Stimulated activated CD8-positive, alpha-beta memory T cell treated with anti-CD3 and anti-CD28 coated beads, Interleukin-4, amount 100 ng/mL, for 24 hours (primary cell): ENCODE results near the gene CCDC120.
A peak's percentile ranks its signal among the peaks of the same experiment; 100 is the strongest.

ENCODE experiments used
- DNase-seq: peaks from one replicate; pipeline ENCODE4 v3.0.0-alpha.2; 2020; ENCODE audit warnings: low read depth

Gene CCDC120, protein sequence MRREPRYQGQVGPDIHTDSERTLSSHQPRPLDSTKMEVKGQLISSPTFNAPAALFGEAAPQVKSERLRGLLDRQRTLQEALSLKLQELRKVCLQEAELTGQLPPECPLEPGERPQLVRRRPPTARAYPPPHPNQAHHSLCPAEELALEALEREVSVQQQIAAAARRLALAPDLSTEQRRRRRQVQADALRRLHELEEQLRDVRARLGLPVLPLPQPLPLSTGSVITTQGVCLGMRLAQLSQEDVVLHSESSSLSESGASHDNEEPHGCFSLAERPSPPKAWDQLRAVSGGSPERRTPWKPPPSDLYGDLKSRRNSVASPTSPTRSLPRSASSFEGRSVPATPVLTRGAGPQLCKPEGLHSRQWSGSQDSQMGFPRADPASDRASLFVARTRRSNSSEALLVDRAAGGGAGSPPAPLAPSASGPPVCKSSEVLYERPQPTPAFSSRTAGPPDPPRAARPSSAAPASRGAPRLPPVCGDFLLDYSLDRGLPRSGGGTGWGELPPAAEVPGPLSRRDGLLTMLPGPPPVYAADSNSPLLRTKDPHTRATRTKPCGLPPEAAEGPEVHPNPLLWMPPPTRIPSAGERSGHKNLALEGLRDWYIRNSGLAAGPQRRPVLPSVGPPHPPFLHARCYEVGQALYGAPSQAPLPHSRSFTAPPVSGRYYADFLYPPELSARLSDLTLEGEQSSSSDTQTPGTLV

DNA sequence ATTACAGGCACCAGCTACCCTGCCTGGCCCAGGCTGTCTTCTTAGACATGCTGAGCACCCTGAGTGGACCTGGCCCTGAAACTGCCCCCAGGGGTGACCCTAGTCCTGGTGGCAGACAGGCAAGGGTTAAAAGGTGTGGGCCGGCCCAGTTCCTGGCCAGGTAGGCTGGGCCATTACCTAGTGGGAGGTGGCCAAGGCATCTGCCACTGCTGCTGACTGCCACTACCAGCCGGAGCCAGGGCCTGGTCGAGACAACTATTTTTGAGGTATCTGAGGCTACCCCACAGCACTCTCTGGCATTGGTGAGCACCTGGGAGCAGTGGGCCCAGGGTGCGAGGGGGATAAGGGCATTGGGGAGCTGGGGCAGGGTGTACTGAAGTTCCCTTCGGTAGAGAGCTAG is at the start of gene CCDC120:
TSS of gene CCDC120 (plus strand) at position 206 of the 400 bp plus-strand sequence. CDS start 3,043 bp downstream, outside the sequence.
- no peak for DNase-seq

DNA sequence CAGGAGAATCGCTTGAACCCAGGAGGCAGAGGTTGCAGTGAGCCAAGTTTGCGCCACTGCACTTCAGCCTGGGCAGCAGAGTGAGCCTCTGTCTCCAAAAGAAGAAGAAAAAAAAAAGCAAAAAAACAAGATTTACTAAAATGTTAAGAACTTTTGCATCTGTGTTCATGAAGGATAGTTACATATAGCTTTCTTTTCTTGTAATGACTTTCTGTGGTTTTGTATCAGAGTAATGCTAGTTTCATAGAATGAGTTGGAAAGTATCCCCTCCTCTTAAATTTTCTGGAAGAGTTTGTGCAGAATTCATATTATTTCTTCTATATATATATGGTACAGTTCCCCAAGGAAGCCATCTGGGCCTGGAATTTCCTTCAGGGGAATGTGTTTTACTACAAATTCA is 39.7 kb upstream of the CCDC120 start:
- DNase-seq, result no peak

DNA sequence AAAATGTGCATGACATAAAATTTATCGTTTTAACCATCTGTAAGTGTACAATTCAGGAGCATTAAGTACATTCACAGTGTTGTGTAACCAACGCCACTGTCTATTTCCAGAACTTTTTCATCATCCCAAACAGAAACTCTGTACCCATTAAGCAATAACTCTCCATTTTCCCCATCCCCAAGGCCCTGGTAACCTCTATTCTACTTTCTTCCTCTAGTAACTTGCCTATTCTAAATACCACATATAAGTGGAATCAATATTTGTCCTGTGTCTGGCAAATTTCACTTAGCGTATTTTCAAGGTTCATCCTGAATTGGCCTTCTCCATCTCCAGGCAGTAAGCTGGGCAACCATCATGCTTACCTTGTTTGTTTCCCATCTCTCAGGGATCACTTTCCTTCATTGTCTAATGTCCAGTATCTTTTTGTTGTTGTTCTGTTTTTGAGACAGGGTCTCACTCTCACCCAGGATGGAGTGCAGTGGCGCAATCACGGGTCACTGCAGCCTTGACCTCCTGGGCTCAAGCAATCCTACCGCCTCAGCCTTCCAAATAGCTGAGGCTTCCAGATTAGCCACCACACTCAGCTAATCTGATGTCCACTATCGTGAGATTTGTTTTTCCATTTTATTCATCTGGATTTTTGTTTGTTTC is 39.1 kb upstream of the CCDC120 start:
- DNase-seq, result no peak

DNA sequence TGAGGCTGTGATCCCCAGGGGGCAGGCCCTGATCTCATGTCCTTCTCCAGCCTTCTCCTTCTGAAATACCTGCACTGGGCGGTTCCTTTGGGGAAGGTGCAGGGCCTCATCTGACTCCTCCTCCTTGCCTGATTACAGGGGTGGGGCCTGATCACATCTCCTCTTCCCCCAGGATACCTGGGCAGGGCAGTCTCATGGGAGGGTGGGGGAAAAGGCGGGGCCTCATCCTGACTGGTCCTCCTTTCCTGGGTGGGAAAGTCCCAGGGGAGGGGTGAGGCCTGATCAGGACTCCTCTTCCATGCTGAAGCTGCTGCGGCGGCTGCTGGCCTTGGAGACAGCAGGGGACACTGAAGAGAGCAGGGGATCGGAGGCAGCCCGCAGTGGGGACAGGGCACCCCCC is 28.9 kb upstream of the CCDC120 start:
- no peak for DNase-seq

DNA sequence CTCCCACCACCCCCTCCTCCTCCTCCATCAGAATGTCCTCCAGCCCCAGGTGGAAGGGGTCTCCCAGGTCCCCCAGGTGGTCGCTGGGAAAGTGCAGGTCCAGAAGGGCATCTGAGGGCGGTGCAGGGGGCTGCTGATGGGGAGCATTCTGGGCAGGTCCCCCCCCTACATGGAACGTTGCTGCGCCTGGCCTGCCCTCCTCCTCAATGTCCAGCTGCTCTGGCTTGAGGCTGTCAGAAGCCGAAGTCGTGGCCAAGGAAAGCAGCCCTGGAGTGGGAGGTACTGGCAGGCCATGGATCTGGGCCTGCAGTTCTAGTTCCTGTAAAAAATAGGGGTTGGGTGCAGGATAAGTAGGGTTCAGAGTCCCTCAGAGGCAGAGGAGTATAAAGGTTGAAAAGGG is 28.5 kb upstream of the CCDC120 start:
- no peak for DNase-seq

DNA sequence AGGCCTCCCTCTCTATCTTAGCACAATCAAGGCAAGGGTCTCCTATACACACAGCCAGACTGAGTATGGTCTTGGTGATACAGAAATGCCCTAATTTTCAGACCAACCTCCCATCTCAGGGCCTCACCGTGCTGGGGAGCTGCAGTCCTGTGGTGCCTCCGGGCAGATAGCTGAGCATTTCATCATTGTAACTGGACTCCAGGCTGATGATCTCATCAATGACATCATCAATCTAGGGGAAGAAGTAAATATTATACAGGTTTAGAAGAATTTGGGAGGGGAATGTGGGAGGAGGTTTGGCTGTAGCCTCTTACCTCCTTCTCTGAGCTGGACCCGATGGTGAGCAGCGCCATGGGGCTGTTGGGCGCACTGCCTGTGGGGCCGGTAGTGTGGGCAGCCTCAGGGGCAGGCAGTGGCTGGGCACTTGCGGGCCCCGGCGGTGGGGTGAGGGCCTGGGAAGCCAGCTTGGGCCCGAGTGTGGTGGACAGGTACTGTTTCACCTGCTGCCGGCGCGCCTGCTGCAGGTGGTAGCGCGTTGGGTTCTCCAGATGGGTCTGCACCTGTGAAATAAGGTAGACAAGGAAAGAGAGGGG is 20.8 kb upstream of the CCDC120 start:
- DNase-seq, result no peak

DNA sequence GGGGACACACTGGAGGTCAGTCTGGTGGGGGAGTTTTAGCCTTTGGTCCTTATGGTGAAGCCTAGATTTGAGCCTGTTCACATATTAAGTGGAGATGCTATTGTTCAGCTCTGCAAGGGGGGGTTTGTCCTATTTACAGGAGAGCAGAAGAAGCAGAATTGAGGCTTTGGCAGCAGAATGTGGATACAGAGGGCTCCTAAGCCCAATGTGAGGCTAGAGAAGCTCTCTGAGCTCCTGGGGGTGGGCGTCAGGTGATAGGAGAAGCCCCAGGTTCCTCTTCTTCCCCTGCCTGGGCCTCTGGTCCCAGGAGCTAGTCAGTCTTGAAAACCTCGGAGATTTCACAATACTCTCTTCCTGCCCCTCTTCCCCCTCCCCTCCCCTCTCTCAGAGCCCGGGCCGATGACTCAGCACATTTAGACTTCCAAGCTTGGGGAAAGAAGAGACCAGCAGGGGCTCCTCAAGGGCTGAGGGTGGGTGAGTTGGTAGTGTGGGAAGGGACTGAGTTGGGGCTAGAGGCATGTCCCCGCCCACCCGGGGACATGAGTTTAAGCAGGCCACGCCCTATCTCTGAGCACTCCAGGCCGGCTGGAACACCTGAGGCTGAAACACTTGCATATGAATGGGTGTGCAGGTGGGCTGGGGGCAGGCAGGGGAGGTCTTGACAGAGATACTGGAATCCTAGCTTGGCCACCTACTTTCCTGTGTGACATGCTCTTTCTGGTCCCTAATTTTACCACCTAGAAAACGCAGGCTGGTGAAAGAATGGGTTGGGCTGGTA is 19.0 kb upstream of the CCDC120 start:
- peak; percentile 18 for DNase-seq

DNA sequence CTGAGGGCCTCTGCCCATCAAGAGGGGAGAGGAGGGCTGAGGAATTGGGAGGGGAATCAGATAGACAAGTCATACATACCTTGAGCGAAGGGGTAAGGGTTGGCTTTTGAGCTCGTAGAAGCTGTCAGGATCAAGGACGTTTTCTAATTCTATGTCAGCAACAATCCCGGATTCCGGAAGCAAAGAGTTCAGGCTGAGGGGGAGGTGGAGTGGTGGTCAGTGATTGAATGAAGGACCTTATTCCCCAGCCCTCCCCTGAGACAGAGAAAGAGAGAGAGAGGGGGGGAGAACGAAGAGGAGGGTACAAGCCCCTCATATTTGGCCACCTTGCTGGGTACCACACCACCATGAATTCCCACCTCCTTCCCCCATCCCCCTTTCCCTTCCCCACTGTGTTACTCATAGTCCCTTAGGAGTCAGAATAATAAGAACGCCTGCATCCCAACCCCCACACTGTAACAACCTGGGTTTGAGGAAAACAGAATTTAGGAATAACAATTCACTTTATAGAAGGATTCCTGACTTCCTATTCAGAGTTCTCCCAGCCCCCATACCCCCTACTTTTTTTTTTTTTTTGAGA is 18.3 kb upstream of the CCDC120 start:
- no peak for DNase-seq

DNA sequence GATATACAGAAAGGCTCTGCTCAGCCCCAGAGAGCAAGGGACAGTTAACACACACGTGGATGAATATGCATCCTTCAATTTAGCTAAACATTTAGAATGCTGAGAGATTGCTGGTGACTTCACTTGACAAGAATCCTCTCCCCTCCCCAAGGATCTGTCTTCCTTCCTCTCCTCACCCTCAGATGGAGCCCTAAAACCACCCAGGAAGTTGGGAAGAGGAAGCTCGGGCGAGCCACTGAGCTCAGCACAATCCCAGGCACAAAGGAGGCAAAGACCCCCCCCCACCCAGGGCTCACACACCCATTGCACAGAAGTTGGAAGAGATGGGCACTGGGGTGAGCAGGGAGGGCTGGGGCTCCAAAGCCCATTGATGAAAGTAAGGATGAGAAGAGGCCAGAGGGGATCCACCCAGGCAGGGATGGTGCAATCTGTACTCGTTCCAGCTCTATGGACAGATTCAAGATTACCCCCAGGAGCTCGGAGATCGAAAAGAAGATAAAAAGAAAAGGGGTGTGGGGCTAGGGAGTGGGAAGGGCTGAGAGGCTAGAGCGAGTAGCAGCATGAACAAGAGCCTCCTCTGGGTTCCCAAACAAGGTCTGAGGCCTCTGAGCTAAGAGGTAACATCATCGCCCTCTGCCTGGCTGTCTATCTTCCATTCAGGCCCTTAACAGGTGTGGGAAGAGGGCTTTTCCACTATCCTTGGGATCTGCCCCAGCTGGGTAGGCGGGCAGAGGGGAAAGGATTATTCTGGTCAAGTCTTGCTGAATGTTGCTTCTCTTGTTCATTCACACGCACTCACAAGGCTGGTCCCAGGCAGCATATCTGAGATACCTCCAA is 16.8 kb upstream of the CCDC120 start:
- no peak for DNase-seq

DNA sequence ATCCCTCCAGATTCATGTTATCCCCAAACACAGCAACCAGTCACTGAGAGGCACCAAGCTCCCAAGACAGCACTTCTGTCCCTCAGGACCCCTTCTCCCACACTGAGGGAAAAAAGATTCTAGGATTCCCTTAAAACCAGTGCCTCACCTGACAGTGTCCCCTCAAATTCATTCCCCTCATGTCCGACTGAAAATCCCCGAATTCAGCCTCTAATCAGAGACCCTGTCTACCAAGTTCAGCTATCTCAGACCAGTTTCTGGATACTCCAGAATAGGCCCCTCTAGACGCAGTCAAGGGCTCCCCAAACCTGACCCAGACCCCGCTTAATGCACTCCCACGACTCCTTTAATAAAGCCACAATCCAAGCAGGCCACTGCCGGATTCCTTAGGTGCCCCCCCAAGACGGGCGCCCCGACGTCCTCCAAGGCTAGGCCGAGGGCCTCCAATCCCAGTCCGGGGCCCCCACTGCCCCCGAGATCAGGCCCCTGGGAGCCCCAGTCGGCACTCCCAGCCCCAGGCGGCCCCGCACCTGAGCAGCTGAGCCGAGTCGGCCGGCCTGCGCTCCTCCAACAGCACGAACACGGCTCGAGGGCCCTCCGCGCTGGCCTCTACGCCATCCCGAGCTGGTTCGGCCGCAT is 16.1 kb upstream of the CCDC120 start:
- DNase-seq, result no peak

DNA sequence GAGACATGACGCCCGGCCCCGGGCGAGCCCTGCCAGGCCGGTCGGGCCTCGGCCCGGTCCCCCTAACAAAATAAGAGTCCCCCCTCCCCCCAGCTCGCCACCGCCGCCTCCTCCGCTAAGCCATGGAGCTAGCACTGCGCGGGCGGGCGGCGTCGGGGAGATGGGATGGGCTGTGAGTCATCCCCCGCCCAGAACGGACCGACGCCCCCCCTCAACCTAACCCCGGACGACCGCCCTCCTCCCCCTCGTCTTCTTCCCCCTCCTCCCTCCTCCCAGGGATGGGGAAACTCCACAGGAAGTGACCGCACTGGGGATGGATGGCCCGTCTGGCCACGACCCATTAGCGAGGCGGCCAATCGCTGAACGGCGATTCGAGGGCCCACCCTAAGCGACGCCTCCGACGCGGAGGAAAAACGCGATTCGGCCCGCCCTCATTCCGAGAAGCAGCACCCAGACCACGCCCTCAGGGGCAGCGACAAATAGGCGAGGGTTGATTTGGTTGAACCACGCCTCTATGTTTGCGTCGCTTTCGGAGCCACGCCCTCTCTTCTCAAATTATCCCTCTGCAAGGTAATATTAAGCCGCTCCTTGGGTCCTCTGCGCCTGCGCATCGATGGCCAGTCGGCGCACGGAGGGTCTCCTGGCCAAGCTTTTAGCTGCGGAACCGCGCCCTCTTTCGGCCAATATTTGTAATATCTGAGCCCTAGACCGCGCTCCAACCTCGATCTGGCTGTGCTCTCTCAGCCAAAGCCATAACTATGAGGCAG is 15.4 kb upstream of the CCDC120 start, which contains the start of gene TFE3:
TSS of gene TFE3 (minus strand) at position 138 of the 767 bp plus-strand sequence. CDS start at position 7, 131 bp downstream.
- peak; percentile 90 for DNase-seq

DNA sequence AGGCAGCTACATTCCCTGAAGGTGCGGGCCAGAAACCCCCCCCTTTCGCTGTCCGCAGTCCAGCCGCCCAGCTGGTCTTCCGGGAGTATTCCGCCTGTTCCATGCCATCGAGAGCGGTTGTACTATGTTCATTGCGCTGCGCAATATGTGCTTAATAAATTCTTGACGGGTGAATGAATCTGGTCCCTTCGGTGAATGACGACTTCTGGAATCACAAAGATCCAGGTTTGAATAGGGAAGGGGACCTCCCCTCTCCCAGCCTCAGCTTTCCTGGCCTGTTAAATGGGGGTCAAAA is 14.9 kb upstream of the CCDC120 start:
- no peak for DNase-seq

DNA sequence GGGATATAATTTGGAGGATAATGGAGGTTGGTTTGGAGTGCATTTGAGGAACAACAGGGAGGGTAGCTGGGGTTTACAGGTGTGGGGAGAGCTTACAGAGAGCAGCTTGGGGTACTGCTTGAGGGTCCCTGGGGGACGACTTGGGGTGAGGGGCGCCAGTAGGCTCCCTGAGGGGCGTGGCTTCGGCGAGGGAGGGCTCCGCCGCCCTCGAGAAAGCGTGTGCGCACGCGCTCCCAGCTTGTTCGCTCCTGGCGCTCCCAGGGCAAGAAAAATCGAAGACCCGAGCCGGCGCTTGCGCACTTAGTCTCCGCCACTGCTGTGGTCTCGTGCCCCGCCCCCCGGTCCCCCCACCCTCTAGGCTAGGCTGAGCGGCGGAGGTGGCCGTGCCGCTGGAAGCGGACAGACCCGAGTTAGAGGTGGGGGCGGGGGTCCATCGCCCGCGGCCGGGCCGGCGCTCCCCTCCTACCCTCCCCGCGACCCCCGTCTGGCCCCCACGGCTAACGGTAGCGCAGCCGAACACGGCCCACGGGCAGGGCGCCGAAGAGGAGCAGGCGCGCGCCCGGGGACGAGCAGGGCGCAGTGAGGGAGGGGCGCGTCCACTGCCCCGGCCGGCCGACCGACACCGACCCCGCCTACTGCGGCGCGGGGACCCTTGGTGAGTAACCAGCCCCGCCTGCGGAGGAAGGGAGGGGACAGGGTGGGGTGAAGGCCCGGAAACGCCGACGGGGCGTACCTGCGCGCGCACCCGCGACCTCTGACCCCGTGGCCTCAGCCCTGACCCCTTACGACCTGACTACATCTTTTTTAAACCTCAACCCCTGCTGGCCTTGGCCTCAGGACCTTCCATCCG is 5.4 kb upstream of the CCDC120 start:
- peak; percentile 43 for DNase-seq

DNA sequence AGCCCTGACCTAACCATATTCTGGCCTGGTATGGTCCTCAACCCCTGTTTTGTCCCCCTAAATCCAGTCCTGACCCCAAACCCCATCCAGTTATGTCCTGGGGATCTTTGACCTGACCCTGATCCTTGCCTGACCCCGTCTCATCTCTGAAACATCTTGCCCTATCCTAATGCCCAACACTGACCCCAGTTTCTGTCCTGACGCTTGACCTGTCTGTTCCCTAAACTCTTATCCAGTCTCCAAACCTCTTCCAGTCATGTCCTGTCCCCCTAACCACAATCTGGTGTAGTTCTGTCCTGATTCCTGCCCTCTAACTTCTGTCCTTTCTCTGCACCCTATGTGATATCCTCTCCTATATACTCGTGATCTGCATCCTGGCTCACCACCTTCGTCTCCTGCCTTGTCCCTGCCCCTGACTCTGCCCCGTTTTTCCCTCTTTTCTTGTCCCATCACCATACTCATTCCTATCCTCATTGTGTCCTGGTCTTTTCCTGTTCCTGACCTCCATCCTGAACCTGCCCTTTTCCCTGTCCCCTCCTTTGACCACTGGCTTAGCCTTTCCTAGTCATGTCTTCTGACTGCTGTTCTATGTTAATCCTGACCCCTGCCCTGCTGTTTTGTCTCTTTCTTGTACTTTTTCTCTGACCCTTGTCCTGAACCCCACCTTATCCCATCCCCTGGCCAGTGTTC is 4.6 kb upstream of the CCDC120 start:
- no peak for DNase-seq

DNA sequence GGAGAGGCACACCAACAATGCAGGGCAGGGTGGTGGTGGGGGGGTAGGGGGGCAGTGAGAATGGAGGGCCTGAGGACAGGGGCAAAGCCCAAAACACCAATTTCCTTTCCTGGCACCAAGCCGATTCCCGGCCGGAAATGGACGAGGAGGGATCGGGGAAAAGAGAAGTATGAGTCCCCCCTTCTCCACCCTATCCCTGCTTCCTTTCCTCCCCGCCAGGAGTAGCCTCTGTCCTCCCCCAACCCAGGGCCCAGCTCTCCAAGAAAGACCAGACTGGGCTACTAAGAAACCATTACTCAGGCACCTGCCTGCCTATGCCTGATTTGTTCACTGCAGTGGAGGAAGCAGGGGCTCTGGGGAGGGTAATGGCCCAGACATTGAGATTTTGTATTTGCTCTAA is 402 bp downstream of the CCDC120 start:
- DNase-seq, result no peak

DNA sequence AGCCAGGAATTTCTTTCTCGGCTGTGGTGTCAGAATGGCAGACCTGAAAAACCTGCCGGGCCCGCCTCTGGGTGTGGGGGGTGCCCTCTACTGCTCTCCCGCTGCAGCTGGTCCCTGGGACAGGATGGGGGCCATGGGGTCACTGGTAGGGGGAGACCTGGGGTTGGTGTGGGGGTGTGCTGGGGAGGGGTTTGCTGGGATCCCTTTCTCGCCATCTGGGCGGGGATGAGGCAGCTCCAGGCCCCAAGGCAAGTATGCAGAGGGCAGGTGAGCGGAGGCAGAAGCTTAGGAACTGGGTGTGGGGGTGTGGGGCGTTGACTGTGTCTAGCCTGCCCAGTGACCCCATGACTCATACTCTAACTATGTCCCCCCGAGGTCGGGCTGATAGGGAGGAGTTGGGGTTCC is 884 bp downstream of the CCDC120 start:
- DNase-seq, result no peak

DNA sequence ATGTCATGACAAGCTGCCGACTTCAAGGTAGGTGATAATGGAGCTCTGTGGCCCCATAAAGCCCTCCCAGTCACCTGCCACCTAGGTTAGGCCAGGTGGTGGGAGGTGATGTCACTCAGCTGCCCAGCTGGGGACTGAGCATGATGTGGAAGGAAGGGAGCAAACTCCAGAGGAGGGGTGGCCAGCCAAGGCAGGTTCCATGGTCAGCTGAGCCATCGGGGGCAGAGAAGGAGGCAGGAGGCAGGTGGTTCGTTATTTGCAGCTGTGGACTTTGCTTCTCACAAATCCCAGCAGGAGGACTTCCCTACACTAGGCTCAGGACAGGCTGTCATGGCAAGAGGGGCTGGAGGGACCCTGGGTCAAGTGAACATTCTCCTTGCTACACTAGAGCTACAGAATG is 2.1 kb downstream of the CCDC120 start:
- no peak for DNase-seq

DNA sequence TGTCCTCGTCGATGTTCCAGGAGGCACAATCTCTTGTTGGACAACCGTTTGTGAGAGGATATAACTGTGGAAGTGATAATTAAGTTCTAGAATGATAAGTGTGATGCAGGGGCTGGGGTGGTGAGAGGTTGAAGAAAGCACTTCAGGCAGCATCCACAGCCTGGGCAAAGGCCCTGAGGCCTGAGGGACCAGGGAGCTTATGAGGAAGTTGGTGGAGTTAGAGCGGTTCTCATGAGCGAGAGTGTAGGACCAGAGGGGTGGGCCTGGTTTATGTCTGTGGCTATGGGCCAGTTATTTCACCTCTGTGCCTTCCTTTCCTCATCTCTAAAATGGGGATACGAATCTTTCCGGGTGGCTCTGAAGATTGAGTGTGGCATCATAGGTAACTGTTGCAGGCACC is 2.7 kb downstream of the CCDC120 start:
- no peak for DNase-seq
